HepG2 (cell line): Measurements from ENCODE around the gene SELPLG. TPM values are rescaled to one million over a fixed set of nuclear protein-coding genes. Genes with fewer than 3 reads are reported as not detected.
A peak's percentile ranks its signal among the peaks of the same experiment; 100 is the strongest.

Experiments used
- ATAC-seq: fragments of 200-7000 bp; cut with Tn5 transposase; 3 replicates; pipeline ENCODE4 v1.9.1; 2020; ENCODE audit warnings: mild to moderate bottlenecking, moderate library complexity
- BruUV-seq: library from RNA; stranded (reverse); fragments of 400-500 nt; replicated peaks from 2 replicates; lab custom pipeline; 2021; lab: Mats Ljungman, UMichigan
- CTCF ChIA-PET: fragments of 300-600 bp; formaldehyde crosslinking; extraction: SDS; loops from one replicate; lab custom pipeline; 2021; ENCODE audit warnings: low total read pairs, inconsistent platforms, low intra/inter-chr PET ratio; lab: Yijun Ruan, JAX
- POLR2A ChIA-PET: fragments of 350-600 bp; sonication (Branson Sonifier 250); formaldehyde crosslinking; loops from one replicate; lab custom pipeline; 2020; ENCODE audit warnings: antibody characterized with exemption, inconsistent platforms; lab: Yijun Ruan, JAX
- DNase-seq: peaks from one replicate; pipeline ENCODE4 v3.0.0-alpha.2; 2015; ENCODE audit warnings: low spot score
- FAIRE-seq: peaks from 3 replicates; lab custom pipeline; 2011; peaks lifted over from hg19 to GRCh38; lab: Jason Lieb, UNC
- H2AFZ ChIP-seq: one replicate; pipeline ENCODE4 v1.6.1; 2011; ENCODE audit warnings: low read length, inconsistent platforms
- H3K27ac ChIP-seq: fragments of 300-600 bp; 3 replicates; pipeline ENCODE4 v1.8.0; 2011; ENCODE audit warnings: mixed run types, mild to moderate bottlenecking, mixed read lengths, low read length, inconsistent platforms; ENCODE audit not compliant: insufficient read depth; ENCODE audit errors: extremely low read length
- H3K27me3 ChIP-seq, 2 experiments: fragments of 200-600 bp in 1 of 2; 2 replicates in 1 of 2; 3 replicates in 1 of 2; pipeline versions ENCODE4 v1.6.0 to v1.8.0; 2011; ENCODE audit warnings: low read length in 2 of 2, mild to moderate bottlenecking in 2 of 2, moderate library complexity in 2 of 2, inconsistent platforms in 1 of 2; ENCODE audit not compliant: insufficient read depth in 2 of 2, control insufficient read depth in 1 of 2
- H3K36me3 ChIP-seq, 2 experiments: fragments of 200-600 bp in 1 of 2; replicated peaks in 1 of 2; 2 replicates in 1 of 2; 3 replicates in 1 of 2; pipeline versions ENCODE4 v1.5.1 to v1.8.0; 2011; ENCODE audit warnings: low read length in 2 of 2, inconsistent platforms in 1 of 2; ENCODE audit not compliant: insufficient read depth in 2 of 2, control insufficient read depth in 1 of 2
- H3K4me1 ChIP-seq: 2 replicates; pipeline ENCODE4 v1.5.1; 2012; ENCODE audit warnings: low read length, inconsistent platforms; ENCODE audit not compliant: insufficient read depth
- H3K4me2 ChIP-seq: 2 replicates; pipeline ENCODE4 v1.6.0; 2011; ENCODE audit warnings: low read depth, low read length, inconsistent platforms
- H3K4me3 ChIP-seq, 3 experiments: fragments of 200-600 bp in 1 of 3; sonication (generic), shearing (Covaris generic) in 1 of 3; replicated peaks in 1 of 3; 2 replicates each; pipeline ENCODE4 v1.5.1; 2011 to 2016; ENCODE audit warnings: low read length in 3 of 3, inconsistent platforms in 2 of 3, low read depth in 2 of 3, mild to moderate bottlenecking in 2 of 3, control low read depth in 1 of 3, mixed read lengths in 1 of 3; ENCODE audit not compliant: insufficient read depth in 1 of 3
- H3K79me2 ChIP-seq: one replicate; pipeline ENCODE4 v1.6.1; 2011; ENCODE audit warnings: low read length, inconsistent platforms; ENCODE audit not compliant: insufficient read depth
- H3K9ac ChIP-seq: 2 replicates; pipeline ENCODE4 v1.6.0; 2011; ENCODE audit warnings: mild to moderate bottlenecking, low read depth, low read length, inconsistent platforms; ENCODE audit not compliant: insufficient read depth
- H3K9me3 ChIP-seq: 2 replicates; pipeline ENCODE4 v1.5.1; 2012; ENCODE audit warnings: mild to moderate bottlenecking, low read length
- H4K20me1 ChIP-seq: 2 replicates; pipeline ENCODE4 v1.6.0; 2011; ENCODE audit warnings: inconsistent platforms, mild to moderate bottlenecking, low read length, moderate library complexity; ENCODE audit not compliant: insufficient read depth
- AGO2 ChIP-seq: fragments of 200-400 bp; formaldehyde crosslinking; optimal IDR thresholded peaks from 2 replicates; pipeline ENCODE3; 2017; ENCODE audit warnings: mild to moderate bottlenecking, low read depth, low read length, moderate library complexity
- ARID2 ChIP-seq: sonication (generic); formaldehyde crosslinking; IDR thresholded peaks from 2 replicates; pipeline ENCODE4 v1.8.1; 2022; ENCODE audit warnings: mild to moderate bottlenecking, missing genetic modification reagents, borderline replicate concordance
- CHD2 ChIP-seq: IDR thresholded peaks from 2 replicates; pipeline ENCODE4 v1.6.1; 2011; ENCODE audit warnings: low read depth, low read length, improper control_type of control experiment
- FOXA3 ChIP-seq: IDR thresholded peaks from 2 replicates; pipeline ENCODE4 v1.6.1; 2016; ENCODE audit warnings: missing genetic modification reagents, missing compliant biosample characterization
- MAFF ChIP-seq: IDR thresholded peaks from 2 replicates; pipeline ENCODE4 v1.6.1; 2011; ENCODE audit warnings: low read depth, low read length, improper control_type of control experiment
- MAFK ChIP-seq, 2 experiments: IDR thresholded peaks in 1 of 2; conservative IDR thresholded peaks in 1 of 2; 2 replicates each; pipeline ENCODE4 v1.6.1; 2011; ENCODE audit warnings: improper control_type of control experiment in 2 of 2, low read length in 2 of 2
- RBM22 ChIP-seq: fragments of 200-400 bp; formaldehyde crosslinking; optimal IDR thresholded peaks from 2 replicates; pipeline ENCODE3; 2017; ENCODE audit warnings: mild to moderate bottlenecking, low read length, moderate library complexity
- TBP ChIP-seq: sonication (generic); formaldehyde crosslinking; IDR thresholded peaks from 2 replicates; pipeline ENCODE4 v1.5.0; 2020; ENCODE audit warnings: missing genetic modification reagents
- WGBS: methylation state at CpG from one replicate; pipeline ENCODE4 v1.1.6; 2017; ENCODE audit warnings: low lambda C conversion rate; 5-methylcytosine and 5-hydroxymethylcytosine counted together
- in situ Hi-C: cut with HindIII; loops from 2 replicates; pipeline ENCODE4 v1.10.0; 2017; ENCODE audit warnings: low pct_unique_long_range_greater_than_20kb; ENCODE audit not compliant: extremely low pct_ligation_motif_present
- intact Hi-C: fragments of 100-400 bp; cut with micrococcal nuclease; formaldehyde crosslinking; loops from one replicate; pipeline ENCODE4 v1.10.0; 2022; ENCODE audit not compliant: unreplicated experiment
- polyA plus RNA-seq, 8 experiments: library from polyadenylated mRNA; depleted of rRNA in 3 of 8; stranded (reverse) in 7 of 8; unstranded in 1 of 8; fragments of >200 nt; fragmentation: Illumina TruSeq in 4 of 8; extraction: Trizol in 4 of 8; gene quantifications; 2 replicates each; pipeline versions ENCODE4 v1.2.1 to v1.2.3, GENCODE V29; 2011 to 2016; ENCODE audit warnings: low read depth in 4 of 8, missing spikeins in 1 of 8, mixed read lengths in 1 of 8; ENCODE audit not compliant: insufficient read depth in 1 of 8
- total RNA-seq, 5 experiments: library from RNA; depleted of rRNA; stranded (reverse); fragments of >200 nt; fragmentation: Illumina TruSeq; extraction: Trizol; gene quantifications; 2 replicates each; pipeline ENCODE4 v1.2.3, GENCODE V29; 2016; ENCODE audit warnings: low read depth in 1 of 5

The SELPLG gene
- total and polyA plus RNA-seq, 2 of the 13 experiments (the other 11 are each of a cell fraction or from before 2014, with no cell fraction given), result 0.12 TPM; not detected in 1

- Histone ChIP-seq H3K9ac (no peak overlapping the region), H3K27ac (no peak overlapping the region), H3K27me3 (no peaks in the 10 kb centered on the region), H2AFZ (no peak overlapping the region), H3K4me1 (no peaks in the 10 kb centered on the region), H3K4me3 (no peak overlapping the region), H3K36me3 (peaks cover 19 to 35% of the 10 kb centered on the region in 2 experiments), H3K79me2 (no peaks in the 10 kb centered on the region), H4K20me1 (no peaks in the 10 kb centered on the region; the same call in 1 of the 2 replicates), H3K4me2 (no peak overlapping the region), H3K9me3 (no peaks in the 10 kb centered on the region)
- CTCF ChIA-PET, result no interaction called here
- 83% methylated on average over 18 of the region's 18 CpGs for WGBS
- POLR2A ChIA-PET, result no interaction called here
- ATAC-seq (no peak), DNase-seq (no peak), FAIRE-seq (no peak)
- peak; percentile 44 for TF ChIP-seq RBM22
- peak; percentile 20 for TF ChIP-seq AGO2
- no peak for TF ChIP-seq CHD2
- no peak for TF ChIP-seq ARID2 (CRISPR knock-in tag)
- intact Hi-C loops (no loop called here), in situ Hi-C loops (no loop called here)
- BruUV-seq, result no TSS peak
Observed at GRCh38 chr12:108643941-108644810, 10.5 kb upstream of the SELPLG start.

GRCh38 chr12:108642899-108643654 is 9.4 kb upstream of the SELPLG start:
- no peak overlapping the region for H3K9ac ChIP-seq
- H2AFZ ChIP-seq, result no peak overlapping the region
- no peaks in the 10 kb centered on the region for H3K79me2 ChIP-seq
- ChIA-PET CTCF (no interaction called here), POLR2A (no interaction called here)
- BruUV-seq, result no TSS peak
- no peak for DNase-seq
- H3K4me1 ChIP-seq, result peaks cover 8% of the 10 kb centered on the region; the same call in 1 of the 2 replicates
- ATAC-seq, result no peak
- in situ Hi-C loops (no loop called here), intact Hi-C loops (no loop called here)
- H3K36me3 ChIP-seq, result peaks cover 9 to 24% of the 10 kb centered on the region in 2 experiments
- H3K9me3 ChIP-seq, result no peaks in the 10 kb centered on the region
- 100% methylated on average over 1 of the region's 1 CpG for WGBS
- FAIRE-seq, result no peak
- H4K20me1 ChIP-seq, result no peaks in the 10 kb centered on the region; the same call in 1 of the 2 replicates
- H3K27me3 ChIP-seq, result no peaks in the 10 kb centered on the region
- no peak overlapping the region for H3K4me3 ChIP-seq
- H3K27ac ChIP-seq, result no peak overlapping the region
- H3K4me2 ChIP-seq, result no peak overlapping the region
- TF ChIP-seq TBP (CRISPR knock-in tag) (no peak), FOXA3 (CRISPR knock-in tag) (no peak), MAFK (conservative IDR thresholded peaks at IDR 0.05 in 1 of 2, IDR thresholded peaks at IDR 0.05 in 1 of 2; ENCODE audit: low read length in 2 of 2) (peak; percentile 98 to 99), MAFF (peak; percentile 99)
